ENCODE data around the gene PER1.

DNA sequence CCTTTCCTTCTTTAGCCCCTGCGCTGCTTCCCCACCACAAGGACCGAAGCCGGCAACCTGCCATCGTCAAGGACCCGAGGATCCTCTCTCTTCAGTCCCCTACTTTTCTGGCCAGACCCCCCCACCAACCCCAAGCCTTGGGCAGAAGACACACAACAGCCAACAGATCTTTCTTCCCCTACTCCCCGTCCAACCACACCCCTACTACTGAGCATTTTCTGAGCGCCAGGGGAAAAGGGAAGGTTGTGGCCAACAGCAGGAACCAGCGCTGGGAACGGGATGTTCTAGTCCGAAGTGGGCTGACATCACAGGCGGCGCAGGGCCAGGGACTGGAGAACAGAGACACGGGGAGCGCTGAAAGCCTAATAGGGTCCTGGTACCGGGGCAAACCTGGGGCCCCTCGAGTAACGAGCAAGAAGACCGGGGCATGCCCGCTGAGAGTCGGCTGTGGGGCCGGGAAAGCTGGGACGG lies 528 bp downstream of the PER1 start:
- TF ChIP-seq, protein P1, sequence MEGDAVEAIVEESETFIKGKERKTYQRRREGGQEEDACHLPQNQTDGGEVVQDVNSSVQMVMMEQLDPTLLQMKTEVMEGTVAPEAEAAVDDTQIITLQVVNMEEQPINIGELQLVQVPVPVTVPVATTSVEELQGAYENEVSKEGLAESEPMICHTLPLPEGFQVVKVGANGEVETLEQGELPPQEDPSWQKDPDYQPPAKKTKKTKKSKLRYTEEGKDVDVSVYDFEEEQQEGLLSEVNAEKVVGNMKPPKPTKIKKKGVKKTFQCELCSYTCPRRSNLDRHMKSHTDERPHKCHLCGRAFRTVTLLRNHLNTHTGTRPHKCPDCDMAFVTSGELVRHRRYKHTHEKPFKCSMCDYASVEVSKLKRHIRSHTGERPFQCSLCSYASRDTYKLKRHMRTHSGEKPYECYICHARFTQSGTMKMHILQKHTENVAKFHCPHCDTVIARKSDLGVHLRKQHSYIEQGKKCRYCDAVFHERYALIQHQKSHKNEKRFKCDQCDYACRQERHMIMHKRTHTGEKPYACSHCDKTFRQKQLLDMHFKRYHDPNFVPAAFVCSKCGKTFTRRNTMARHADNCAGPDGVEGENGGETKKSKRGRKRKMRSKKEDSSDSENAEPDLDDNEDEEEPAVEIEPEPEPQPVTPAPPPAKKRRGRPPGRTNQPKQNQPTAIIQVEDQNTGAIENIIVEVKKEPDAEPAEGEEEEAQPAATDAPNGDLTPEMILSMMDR (IDR thresholded peaks at IDR 0.05): no peak
- TF ChIP-seq TCF7L2 (IDR thresholded peaks at IDR 0.05; ENCODE audit: low read depth, low read length): no peak
- TF ChIP-seq, protein P2, sequence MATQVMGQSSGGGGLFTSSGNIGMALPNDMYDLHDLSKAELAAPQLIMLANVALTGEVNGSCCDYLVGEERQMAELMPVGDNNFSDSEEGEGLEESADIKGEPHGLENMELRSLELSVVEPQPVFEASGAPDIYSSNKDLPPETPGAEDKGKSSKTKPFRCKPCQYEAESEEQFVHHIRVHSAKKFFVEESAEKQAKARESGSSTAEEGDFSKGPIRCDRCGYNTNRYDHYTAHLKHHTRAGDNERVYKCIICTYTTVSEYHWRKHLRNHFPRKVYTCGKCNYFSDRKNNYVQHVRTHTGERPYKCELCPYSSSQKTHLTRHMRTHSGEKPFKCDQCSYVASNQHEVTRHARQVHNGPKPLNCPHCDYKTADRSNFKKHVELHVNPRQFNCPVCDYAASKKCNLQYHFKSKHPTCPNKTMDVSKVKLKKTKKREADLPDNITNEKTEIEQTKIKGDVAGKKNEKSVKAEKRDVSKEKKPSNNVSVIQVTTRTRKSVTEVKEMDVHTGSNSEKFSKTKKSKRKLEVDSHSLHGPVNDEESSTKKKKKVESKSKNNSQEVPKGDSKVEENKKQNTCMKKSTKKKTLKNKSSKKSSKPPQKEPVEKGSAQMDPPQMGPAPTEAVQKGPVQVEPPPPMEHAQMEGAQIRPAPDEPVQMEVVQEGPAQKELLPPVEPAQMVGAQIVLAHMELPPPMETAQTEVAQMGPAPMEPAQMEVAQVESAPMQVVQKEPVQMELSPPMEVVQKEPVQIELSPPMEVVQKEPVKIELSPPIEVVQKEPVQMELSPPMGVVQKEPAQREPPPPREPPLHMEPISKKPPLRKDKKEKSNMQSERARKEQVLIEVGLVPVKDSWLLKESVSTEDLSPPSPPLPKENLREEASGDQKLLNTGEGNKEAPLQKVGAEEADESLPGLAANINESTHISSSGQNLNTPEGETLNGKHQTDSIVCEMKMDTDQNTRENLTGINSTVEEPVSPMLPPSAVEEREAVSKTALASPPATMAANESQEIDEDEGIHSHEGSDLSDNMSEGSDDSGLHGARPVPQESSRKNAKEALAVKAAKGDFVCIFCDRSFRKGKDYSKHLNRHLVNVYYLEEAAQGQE (IDR thresholded peaks at IDR 0.05; ENCODE audit: insufficient read depth in 1 of 2, low read depth in 2 of 2, low read length in 1 of 2): no peak

Data from Panc1 (cell line).